Globus pallidus (tissue), 1 donor: ENCODE data around the gene COL23A1.
"Not testable (repeated sequence)": the region's sequence is repeated elsewhere in the genome, so short reads cannot be mapped to it uniquely, and the experiment has no call there.

Experiments used
- DNase-seq: peaks from one replicate; pipeline ENCODE4 v3.0.0-alpha.2; 2015; ENCODE audit warnings: low spot score

COL23A1 gene

GRCh38 chr5:178378527-178379484 lies 211.4 kb downstream of the COL23A1 start:
- no peak for DNase-seq

- no peak for DNase-seq
Observed at GRCh38 chr5:178377583-178378270, 212.5 kb downstream of the COL23A1 start.

- DNase-seq: no peak
Observed at GRCh38 chr5:178376921-178377582, 213.1 kb downstream of the COL23A1 start.

GRCh38 chr5:178375348-178375747 lies 214.8 kb downstream of the COL23A1 start:
- no peak for DNase-seq

- no peak for DNase-seq
Observed at GRCh38 chr5:178373711-178374110, 216.5 kb downstream of the COL23A1 start.

- DNase-seq: peak; percentile 37
Observed at GRCh38 chr5:178372142-178372571, 218.0 kb downstream of the COL23A1 start.

GRCh38 chr5:178371362-178372111 lies 218.7 kb downstream of the COL23A1 start:
- no peak for DNase-seq

- DNase-seq: no peak
Observed at GRCh38 chr5:178370102-178370501, 220.1 kb downstream of the COL23A1 start.

- not testable (repeated sequence) for DNase-seq
Observed at GRCh38 chr5:178369469-178369868, 220.7 kb downstream of the COL23A1 start.

- no peak for DNase-seq
Observed at GRCh38 chr5:178368716-178369300, 221.4 kb downstream of the COL23A1 start.

GRCh38 chr5:178368274-178368673 lies 221.9 kb downstream of the COL23A1 start:
- no peak for DNase-seq

- no peak for DNase-seq
Observed at GRCh38 chr5:178367736-178368120, 222.5 kb downstream of the COL23A1 start.

GRCh38 chr5:178366998-178367735 lies 223.0 kb downstream of the COL23A1 start:
- DNase-seq: no peak

GRCh38 chr5:178365501-178366440 lies 224.4 kb downstream of the COL23A1 start:
- DNase-seq: no peak

GRCh38 chr5:178364326-178364675 lies 225.9 kb downstream of the COL23A1 start:
- no peak for DNase-seq

GRCh38 chr5:178363501-178364325 lies 226.5 kb downstream of the COL23A1 start:
- DNase-seq: no peak

- DNase-seq: no peak
Observed at GRCh38 chr5:178361657-178362445, 228.3 kb downstream of the COL23A1 start.

GRCh38 chr5:178360926-178361235 lies 229.3 kb downstream of the COL23A1 start:
- DNase-seq: no peak
